H4 (cell line): Measurements from ENCODE around the gene FASTK. TPM values are rescaled to one million over a fixed set of nuclear protein-coding genes. Genes with fewer than 3 reads are reported as not detected.
A peak's percentile ranks its signal among the peaks of the same experiment; 100 is the strongest.

ENCODE experiments used
- DNase-seq: peaks from one replicate; pipeline ENCODE4 v3.0.0-alpha.2; 2015; ENCODE audit warnings: low spot score
- total RNA-seq: library from RNA; depleted of rRNA; stranded (reverse); fragments of >200 nt; shearing (Covaris generic); gene quantifications from 2 replicates; pipeline ENCODE4 v1.2.3, GENCODE V29; 2014

The FASTK gene
- total RNA-seq, 1 experiment from 2014 or later: 70.0 TPM

GRCh38 chr7:151065516-151065915 is 15.1 kb downstream of the FASTK start:
- no peak for DNase-seq

- DNase-seq: no peak
These were observed 15.6 kb downstream of the FASTK start for GRCh38 chr7:151064993-151065392.

- DNase-seq: no peak
These were observed 16.2 kb downstream of the FASTK start for GRCh38 chr7:151064454-151064853.

- no peak for DNase-seq
These were observed 17.4 kb downstream of the FASTK start for GRCh38 chr7:151063212-151063561.

- no peak for DNase-seq
These were observed 18.0 kb downstream of the FASTK start for GRCh38 chr7:151062399-151063211.

- DNase-seq: no peak
These were observed 18.6 kb downstream of the FASTK start for GRCh38 chr7:151062111-151062398.

- DNase-seq: no peak
These were observed 19.1 kb downstream of the FASTK start for GRCh38 chr7:151061213-151062110.

- peak; percentile 58 for DNase-seq
These were observed 20.0 kb downstream of the FASTK start for GRCh38 chr7:151060416-151061212.

- no peak for DNase-seq
These were observed 20.5 kb downstream of the FASTK start for GRCh38 chr7:151060113-151060415.

- peak; percentile 60 for DNase-seq
These were observed 21.1 kb downstream of the FASTK start, which contains the start of gene SLC4A2 for GRCh38 chr7:151059367-151060112. TSS of gene SLC4A2 (plus strand) at chr7:151059589. CDS start at chr7:151061988, 2,399 bp downstream.

GRCh38 chr7:151058781-151059366 is 21.7 kb downstream of the FASTK start:
- no peak for DNase-seq

GRCh38 chr7:151057989-151058780 is 22.4 kb downstream of the FASTK start:
- DNase-seq: peak; percentile 99

- no peak for DNase-seq
These were observed 23.1 kb downstream of the FASTK start, which contains the start of gene CDK5 for GRCh38 chr7:151057506-151057988. TSS of gene CDK5 (minus strand) at chr7:151057897. CDS start at chr7:151057848, 49 bp downstream.

- DNase-seq: no peak
These were observed 23.7 kb downstream of the FASTK start for GRCh38 chr7:151056666-151057505.

- DNase-seq: no peak
These were observed 24.3 kb downstream of the FASTK start for GRCh38 chr7:151056283-151056665.

GRCh38 chr7:151053751-151054150 is 26.9 kb downstream of the FASTK start:
- DNase-seq: no peak

- DNase-seq: no peak
These were observed 27.5 kb downstream of the FASTK start for GRCh38 chr7:151053096-151053495.

- no peak for DNase-seq
These were observed 29.5 kb downstream of the FASTK start for GRCh38 chr7:151051108-151051507.

GRCh38 chr7:151048911-151049463 is 31.6 kb downstream of the FASTK start:
- no peak for DNase-seq
